Naive B cell (primary cell): ENCODE results near the gene UBE4B. TPM values are rescaled to one million over a fixed set of nuclear protein-coding genes. Genes with fewer than 3 reads are reported as not detected.
"Not testable (repeated sequence)": the region's sequence is repeated elsewhere in the genome, so short reads cannot be mapped to it uniquely, and the experiment has no call there.

Experiments
- ATAC-seq, 2 donors: fragments of 150-1000 bp; cut with Tn5 transposase; 2 replicates each; pipeline ENCODE4 v1.10.0; 2021; ENCODE audit warnings: low read depth in 2 of 2, mild to moderate bottlenecking in 2 of 2, moderate library complexity in 2 of 2
- DNase-seq: peaks from one replicate; pipeline ENCODE4 v3.0.0; 2022
- H3K27ac Mint-ChIP-seq, 6 donors: one replicate each; pipeline ENCODE4 v1.8.0; 2020 to 2022; ENCODE audit warnings: mild to moderate bottlenecking in 6 of 6, mixed read lengths in 6 of 6, moderate library complexity in 5 of 6, inconsistent platforms in 2 of 6
- H3K27me3 Mint-ChIP-seq, 3 donors: one replicate each; pipeline ENCODE4 v1.8.0; 2021 to 2022; ENCODE audit warnings: mixed read lengths in 3 of 3, mild to moderate bottlenecking in 1 of 3
- H3K36me3 Mint-ChIP-seq, 2 donors: one replicate each; pipeline ENCODE4 v1.8.0; 2020 to 2022; ENCODE audit warnings: mixed read lengths in 2 of 2, inconsistent platforms in 1 of 2, mild to moderate bottlenecking in 1 of 2
- H3K4me1 Mint-ChIP-seq, 3 donors: one replicate each; pipeline ENCODE4 v1.8.0; 2020 to 2022; ENCODE audit warnings: mixed read lengths in 3 of 3, inconsistent platforms in 1 of 3, mild to moderate bottlenecking in 1 of 3, moderate library complexity in 1 of 3
- H3K4me3 Mint-ChIP-seq, 8 donors: one replicate each; pipeline ENCODE4 v1.8.0; 2020 to 2022; ENCODE audit warnings: mild to moderate bottlenecking in 8 of 8, mixed read lengths in 8 of 8, moderate library complexity in 8 of 8, inconsistent platforms in 2 of 8
- H3K9me3 Mint-ChIP-seq, 7 donors: one replicate each; pipeline ENCODE4 v1.8.0; 2020 to 2022; ENCODE audit warnings: mixed read lengths in 7 of 7, mild to moderate bottlenecking in 5 of 7, inconsistent platforms in 2 of 7, moderate library complexity in 1 of 7
- polyA plus RNA-seq, 6 donors: library from polyadenylated mRNA; unstranded; fragments of 300-500 nt; fragmentation: Illumina TruSeq; gene quantifications; one replicate each; pipeline ENCODE4 v1.2.3, GENCODE V29; 2021; ENCODE audit warnings: low read depth in 6 of 6

Gene UBE4B
- polyA plus RNA-seq, 6 donors from 2014 or later: 2.0 to 11.7 (median 7.8) TPM

- Mint-ChIP-seq H3K4me3 (no peak overlapping the region), H3K27ac (no peak overlapping the region), H3K36me3 (peaks cover 7 to 10% of the 10 kb centered on the region in 2 donors), H3K27me3 (no peaks in the 10 kb centered on the region), H3K4me1 (peaks cover 20 to 40% (median 30%) of the 10 kb centered on the region in 3 donors), H3K9me3 (no peaks in the 10 kb centered on the region)
- DNase-seq (no peak), ATAC-seq (no peak)
These were observed 32.6 kb downstream of the UBE4B start for GRCh38 chr1:10065344-10065685.

GRCh38 chr1:10065760-10066159 is 33.0 kb downstream of the UBE4B start:
- no peaks in the 10 kb centered on the region for H3K9me3 Mint-ChIP-seq
- ATAC-seq (no peak), DNase-seq (no peak)
- peaks cover 21 to 40% (median 30%) of the 10 kb centered on the region in 3 donors for H3K4me1 Mint-ChIP-seq
- H3K4me3 Mint-ChIP-seq: no peak overlapping the region
- H3K36me3 Mint-ChIP-seq: peaks cover 7 to 10% of the 10 kb centered on the region in 2 donors
- no peaks in the 10 kb centered on the region for H3K27me3 Mint-ChIP-seq
- H3K27ac Mint-ChIP-seq: no peak overlapping the region

GRCh38 chr1:10068605-10069294 is 36.0 kb downstream of the UBE4B start:
- H3K36me3 Mint-ChIP-seq: peaks cover 5 to 12% of the 10 kb centered on the region in 2 donors
- no peak for ATAC-seq
- H3K4me3 Mint-ChIP-seq: peak overlapping the region in 1 of 8 donors; percentile 44
- H3K27ac Mint-ChIP-seq: peak overlapping the region in 1 of 6 donors; percentile 54
- H3K9me3 Mint-ChIP-seq: no peaks in the 10 kb centered on the region
- DNase-seq: no peak
- no peaks in the 10 kb centered on the region for H3K27me3 Mint-ChIP-seq
- H3K4me1 Mint-ChIP-seq: peaks cover 26 to 34% (median 28%) of the 10 kb centered on the region in 3 donors

GRCh38 chr1:10070206-10070605 is 37.4 kb downstream of the UBE4B start:
- Mint-ChIP-seq H3K4me3 (no peak overlapping the region), H3K4me1 (peaks cover 21 to 32% (median 27%) of the 10 kb centered on the region in 3 donors), H3K27ac (peak overlapping the region in 1 of 6 donors; percentile 22), H3K36me3 (peaks cover 9% of the 10 kb centered on the region in 2 donors), H3K9me3 (no peaks in the 10 kb centered on the region), H3K27me3 (no peaks in the 10 kb centered on the region)
- ATAC-seq (no peak), DNase-seq (no peak)

GRCh38 chr1:10071640-10072039 is 38.9 kb downstream of the UBE4B start:
- Mint-ChIP-seq H3K36me3 (peaks cover 9% of the 10 kb centered on the region in 2 donors), H3K27ac (peak overlapping the region in 1 of 6 donors; percentile 36), H3K27me3 (no peaks in the 10 kb centered on the region), H3K4me3 (peak overlapping the region in 1 of 8 donors; percentile 3), H3K4me1 (peaks cover 13 to 28% (median 25%) of the 10 kb centered on the region in 3 donors), H3K9me3 (no peaks in the 10 kb centered on the region)
- no peak for DNase-seq
- ATAC-seq: no peak

- not testable (repeated sequence) for DNase-seq, H3K27me3 Mint-ChIP-seq, ATAC-seq, H3K27ac Mint-ChIP-seq, H3K36me3 Mint-ChIP-seq, H3K9me3 Mint-ChIP-seq
- H3K4me1 Mint-ChIP-seq: peaks cover 11 to 29% (median 18%) of the 10 kb centered on the region in 3 donors
- peak overlapping the region in 1 of 8 donors; percentile 29 for H3K4me3 Mint-ChIP-seq
These were observed 40.6 kb downstream of the UBE4B start for GRCh38 chr1:10073371-10073770.

GRCh38 chr1:10074059-10074851 is 41.5 kb downstream of the UBE4B start:
- Mint-ChIP-seq H3K27me3 (no peaks in the 10 kb centered on the region), H3K4me3 (no peak overlapping the region), H3K9me3 (no peaks in the 10 kb centered on the region), H3K27ac (peak overlapping the region in 4 of 6 donors; percentile 12 to 38 (median 20)), H3K36me3 (peaks cover 6 to 9% of the 10 kb centered on the region in 2 donors), H3K4me1 (peaks cover 9 to 22% (median 10%) of the 10 kb centered on the region in 3 donors)
- ATAC-seq: no peak
- DNase-seq: no peak

- Mint-ChIP-seq H3K27ac (peak overlapping the region in 4 of 6 donors; percentile 5 to 60 (median 20)), H3K9me3 (no peaks in the 10 kb centered on the region), H3K4me3 (no peak overlapping the region), H3K27me3 (no peaks in the 10 kb centered on the region), H3K4me1 (peaks cover 8 to 21% (median 11%) of the 10 kb centered on the region in 3 donors), H3K36me3 (peaks cover 10% of the 10 kb centered on the region in 2 donors)
- no peak for ATAC-seq
- DNase-seq: no peak
These were observed 42.3 kb downstream of the UBE4B start for GRCh38 chr1:10074852-10075730.

GRCh38 chr1:10075732-10076131 is 43.0 kb downstream of the UBE4B start:
- ATAC-seq (no peak), DNase-seq (no peak)
- Mint-ChIP-seq H3K27ac (no peak overlapping the region), H3K4me1 (peaks cover 8 to 21% (median 10%) of the 10 kb centered on the region in 3 donors), H3K36me3 (peaks cover 16% of the 10 kb centered on the region in 2 donors), H3K9me3 (peaks cover 0 to 3% (median 0%) of the 10 kb centered on the region in 7 donors), H3K4me3 (no peak overlapping the region), H3K27me3 (no peaks in the 10 kb centered on the region)

- Mint-ChIP-seq H3K36me3 (peaks cover 12 to 16% of the 10 kb centered on the region in 2 donors), H3K27ac (no peak overlapping the region), H3K27me3 (no peaks in the 10 kb centered on the region), H3K4me1 (peaks cover 8 to 17% (median 9%) of the 10 kb centered on the region in 3 donors), H3K4me3 (no peak overlapping the region), H3K9me3 (peaks cover 0 to 3% (median 0%) of the 10 kb centered on the region in 7 donors)
- ATAC-seq (no peak), DNase-seq (no peak)
These were observed 45.7 kb downstream of the UBE4B start for GRCh38 chr1:10078494-10078893.

- DNase-seq (no peak), ATAC-seq (no peak)
- no peaks in the 10 kb centered on the region for H3K27me3 Mint-ChIP-seq
These were observed 47.8 kb downstream of the UBE4B start for GRCh38 chr1:10080523-10080922.

GRCh38 chr1:10082785-10083479 is 50.2 kb downstream of the UBE4B start:
- DNase-seq (no peak), ATAC-seq (no peak)
- Mint-ChIP-seq H3K4me1 (peaks cover 0 to 9% (median 0%) of the 10 kb centered on the region in 3 donors), H3K36me3 (peaks cover 7 to 12% of the 10 kb centered on the region in 2 donors), H3K27ac (peak overlapping the region in 1 of 6 donors; percentile 60), H3K27me3 (no peaks in the 10 kb centered on the region), H3K4me3 (no peak overlapping the region), H3K9me3 (peaks cover 0 to 3% (median 0%) of the 10 kb centered on the region in 7 donors)

More at GRCh38 chr1:10080523-10080922, 47.8 kb downstream of the UBE4B start:
- Mint-ChIP-seq H3K36me3 (peaks cover 7 to 12% of the 10 kb centered on the region in 2 donors), H3K4me1 (peaks cover 0 to 12% (median 5%) of the 10 kb centered on the region in 3 donors), H3K9me3 (peaks cover 0 to 3% (median 0%) of the 10 kb centered on the region in 7 donors), H3K27ac (peak overlapping the region in 1 of 6 donors; percentile 31), H3K4me3 (no peak overlapping the region)
